Daoy (cell line): ENCODE measurements around the gene VAV2. TPM values are rescaled to one million over a fixed set of nuclear protein-coding genes. Genes with fewer than 3 reads are reported as not detected.

Source experiments
- DNase-seq: peaks from one replicate; pipeline ENCODE4 v3.0.0-alpha.2; 2015; ENCODE audit warnings: low read depth
- total RNA-seq: library from RNA; depleted of rRNA; stranded (reverse); fragments of >200 nt; shearing (Covaris generic); gene quantifications from 2 replicates; pipeline ENCODE4 v1.2.3, GENCODE V29; 2014

The VAV2 gene
- total RNA-seq, 1 experiment from 2014 or later = 11.3 TPM

- DNase-seq = no peak
These were observed 97.5 kb downstream of the VAV2 start for GRCh38 chr9:133894377-133895321.

DNA sequence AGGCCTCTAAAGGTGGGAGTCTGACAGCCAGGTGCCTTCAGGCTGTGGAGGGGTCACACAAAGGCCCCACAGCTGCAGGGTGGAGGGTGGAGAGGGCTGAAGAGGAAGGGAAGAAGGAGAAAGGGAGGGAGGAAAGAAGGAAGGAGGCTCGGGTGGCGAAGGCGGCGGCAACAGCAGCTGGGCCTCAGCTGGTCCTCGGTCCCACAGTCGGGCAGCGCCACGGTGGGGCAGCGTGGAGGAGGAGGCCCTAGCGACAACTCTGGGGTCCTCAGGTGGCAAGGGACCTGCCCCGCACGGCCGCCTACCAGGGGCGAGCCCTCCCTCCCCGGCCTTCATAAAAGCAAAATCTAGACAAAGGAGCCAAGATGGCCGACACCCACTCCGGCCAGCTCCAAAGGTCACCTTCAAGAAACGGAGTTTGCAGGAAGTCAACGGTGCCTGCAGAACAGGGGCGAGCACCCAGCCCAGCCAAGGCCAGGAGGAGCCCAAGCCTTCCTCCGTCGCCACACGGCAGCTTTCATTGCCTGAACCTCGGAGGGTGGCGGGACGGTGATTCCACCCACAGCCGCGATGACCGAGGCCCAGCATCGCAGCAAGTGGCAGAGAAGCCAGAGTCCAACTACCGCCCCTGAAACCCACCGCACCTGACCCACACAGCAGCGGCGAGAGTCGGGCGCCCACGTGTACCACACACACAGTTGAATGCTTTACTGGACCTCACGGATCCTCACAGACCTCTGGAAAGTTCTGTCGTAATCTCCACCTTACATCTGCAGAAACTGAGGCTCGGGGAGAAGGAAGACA, 98.7 kb downstream of the VAV2 start:
- no peak for DNase-seq

DNA sequence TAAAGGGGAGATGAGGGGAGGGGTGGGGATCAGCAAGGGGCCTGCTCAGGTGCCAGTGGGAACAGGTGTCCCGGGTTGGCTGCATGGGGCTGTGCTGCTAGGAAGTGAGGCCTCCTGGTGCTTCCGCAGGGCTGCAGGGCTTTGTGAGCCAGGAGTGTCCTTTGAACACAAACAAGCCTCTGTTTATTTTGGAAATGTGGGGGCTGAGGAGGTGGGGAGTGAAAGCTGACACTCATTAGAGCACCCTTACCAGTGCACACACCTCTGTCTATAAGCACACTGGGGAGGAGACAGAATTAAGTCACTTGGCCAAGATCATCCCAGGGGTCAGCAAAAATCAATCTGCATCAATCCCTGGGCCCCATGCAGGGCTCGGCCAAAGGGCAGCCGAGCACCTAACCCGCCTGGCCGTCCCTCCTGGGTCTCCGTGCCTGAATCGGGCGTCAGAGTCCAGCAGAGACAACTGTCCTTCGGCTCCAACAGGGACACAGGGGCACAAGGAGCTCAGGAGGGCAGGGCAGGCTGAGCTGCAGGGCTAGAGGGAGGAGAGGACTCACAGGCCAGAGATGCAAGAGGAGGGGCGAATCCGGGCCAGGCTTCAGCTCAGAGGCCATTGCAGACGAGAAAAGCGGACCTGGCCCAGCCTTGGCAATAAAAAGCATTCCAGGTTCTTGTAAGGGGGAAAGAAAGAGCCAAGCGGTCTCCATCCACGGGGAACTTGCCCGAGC, 99.8 kb downstream of the VAV2 start:
- DNase-seq = no peak

DNA sequence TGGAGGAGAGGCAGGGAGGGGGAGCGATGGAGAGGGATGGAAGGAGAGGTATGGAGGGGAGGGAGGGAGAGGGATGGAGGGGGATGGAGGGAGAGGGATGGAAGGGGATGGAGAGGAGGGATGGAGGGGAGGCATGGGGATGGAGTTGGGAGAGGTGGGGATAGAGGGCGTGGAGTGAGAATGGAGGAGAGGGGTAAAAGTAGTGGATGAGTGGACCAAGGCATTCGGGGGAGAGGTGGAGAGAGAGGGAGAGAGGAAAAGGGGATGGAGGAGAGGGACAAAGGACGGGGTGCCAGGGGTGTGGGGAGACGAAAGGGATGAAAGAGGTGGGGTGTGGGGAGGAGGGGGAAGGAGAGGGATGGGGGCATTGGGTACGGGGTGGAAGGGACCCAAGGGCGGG, 100.4 kb downstream of the VAV2 start:
- DNase-seq = no peak

GRCh38 chr9:133890583-133890982, 101.5 kb downstream of the VAV2 start:
- no peak for DNase-seq

DNA sequence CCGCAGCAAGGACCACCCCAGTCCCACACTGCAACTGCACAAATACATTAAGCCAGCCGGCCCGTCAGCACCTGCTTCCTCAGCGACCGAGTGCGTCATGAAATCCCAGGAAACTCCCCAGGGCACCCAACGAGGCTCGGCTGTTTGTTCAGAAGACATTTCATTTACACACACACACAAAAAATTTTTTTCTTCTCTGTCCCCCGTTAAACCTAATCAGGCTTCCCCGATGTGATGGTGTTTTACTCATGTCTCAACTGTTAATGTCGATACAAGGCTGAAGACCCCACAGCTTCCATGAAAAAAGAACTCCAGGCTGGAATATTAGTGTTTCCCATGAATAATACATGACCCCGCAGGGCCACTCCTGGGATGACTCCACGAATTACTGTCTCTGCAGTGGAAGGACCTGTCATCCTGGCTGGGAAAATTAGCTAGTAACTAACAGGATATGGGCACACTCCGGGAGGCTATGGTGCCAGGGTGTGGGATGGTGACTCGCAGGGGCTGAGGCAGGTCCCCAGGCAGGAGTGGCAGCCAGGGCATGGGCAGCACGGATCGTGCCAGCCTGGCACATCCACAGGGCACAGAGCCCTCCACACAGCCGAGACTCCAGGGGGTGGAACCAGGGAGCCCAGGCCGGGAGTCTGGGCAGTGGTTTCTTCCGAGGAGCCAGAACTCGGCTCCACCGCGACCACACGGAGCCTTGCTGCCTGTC, 102.4 kb downstream of the VAV2 start:
- DNase-seq = peak; percentile 51

DNA sequence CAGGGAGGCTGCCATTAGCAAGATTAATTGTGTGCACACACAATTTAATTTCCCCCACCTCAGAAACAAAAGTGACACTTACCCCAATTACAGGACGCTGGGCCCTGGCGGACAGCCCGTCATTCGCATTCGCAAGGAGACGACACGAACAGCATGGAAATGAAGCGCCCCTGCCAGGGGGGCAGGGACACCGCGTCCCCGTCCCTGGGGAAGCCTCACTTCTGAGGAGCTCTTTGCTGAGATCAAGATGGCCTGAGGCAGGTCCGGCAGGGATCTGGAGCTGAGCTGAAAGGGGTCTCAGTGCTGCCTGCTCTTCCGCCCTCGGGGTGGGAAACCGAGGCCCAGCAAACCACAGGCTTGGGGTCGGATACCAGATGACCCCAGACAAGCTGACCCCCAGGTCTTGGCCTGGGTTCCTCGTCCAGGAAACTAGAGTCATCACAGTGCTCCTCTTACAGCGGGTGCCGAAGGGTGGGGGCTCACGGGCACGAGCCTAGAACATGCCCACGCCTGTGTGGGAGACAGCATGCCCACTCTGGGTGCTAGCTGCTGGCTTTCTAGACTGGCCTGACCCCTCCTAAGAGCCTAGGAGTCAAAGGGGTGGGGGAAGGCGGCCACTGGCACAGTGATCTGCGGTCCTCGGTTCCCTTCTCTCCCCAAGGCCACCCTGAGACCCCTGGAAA, 103.2 kb downstream of the VAV2 start:
- no peak for DNase-seq

DNA sequence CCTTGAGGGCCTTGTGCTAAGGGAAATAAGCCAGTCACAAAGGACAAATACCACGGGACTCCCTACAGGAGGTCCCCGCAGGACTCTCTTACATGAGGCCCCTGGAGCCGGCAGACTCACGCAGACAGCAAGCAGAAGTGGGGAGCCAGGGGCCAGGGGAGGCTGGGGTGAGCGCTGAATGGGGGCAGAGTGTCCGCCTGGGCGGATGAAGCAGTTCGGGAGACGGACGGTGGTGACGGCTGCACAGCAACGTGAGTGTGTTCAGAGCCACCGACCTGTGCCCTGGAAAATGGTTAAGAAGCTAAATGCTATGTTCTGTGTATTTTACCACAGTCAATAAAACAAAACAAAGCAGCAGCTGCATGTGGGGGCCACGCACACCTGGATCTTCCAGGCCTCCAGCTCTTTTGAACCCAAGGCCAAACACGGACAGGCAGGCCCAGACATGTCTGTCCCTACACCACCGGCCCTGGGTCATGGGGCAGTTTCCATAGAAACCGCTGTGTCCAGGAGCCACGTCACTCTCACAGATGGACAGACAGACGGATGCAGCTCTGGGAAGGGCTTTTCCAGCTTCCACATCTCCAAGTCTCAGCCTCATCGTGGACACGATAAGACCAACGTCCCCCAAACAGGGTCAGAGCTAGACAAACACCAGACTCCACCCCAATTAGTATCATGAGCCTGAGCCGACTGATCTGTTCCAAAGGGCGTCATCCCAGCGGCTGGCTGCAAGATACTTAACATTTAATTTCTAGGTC, 103.9 kb downstream of the VAV2 start:
- no peak for DNase-seq

DNA sequence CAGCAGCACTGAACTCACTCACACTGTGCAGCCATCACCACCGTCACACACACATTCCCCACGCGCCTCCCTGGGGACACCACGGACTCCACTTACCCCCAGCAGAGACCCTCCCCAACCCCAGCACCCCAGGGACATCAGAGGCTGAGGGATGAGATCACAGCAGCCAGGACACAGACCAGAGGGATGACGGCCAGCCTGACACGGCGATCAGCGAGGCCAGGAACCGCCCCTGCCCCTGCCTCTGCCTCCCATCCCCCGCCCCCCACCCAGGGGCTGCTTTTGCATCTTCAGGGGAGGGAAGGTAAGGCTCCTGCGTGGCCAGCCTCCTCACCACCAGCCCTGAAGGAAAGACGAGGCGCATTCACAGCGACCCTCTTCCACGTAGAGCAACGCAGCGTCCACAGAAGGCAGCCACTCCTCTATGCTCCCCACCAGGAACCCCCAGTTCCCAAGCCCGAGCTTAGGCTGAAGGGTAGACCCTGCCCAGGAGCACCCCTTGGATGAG, 104.5 kb downstream of the VAV2 start:
- no peak for DNase-seq

- DNase-seq = no peak
These were observed 105.3 kb downstream of the VAV2 start for GRCh38 chr9:133886563-133887501.

DNA sequence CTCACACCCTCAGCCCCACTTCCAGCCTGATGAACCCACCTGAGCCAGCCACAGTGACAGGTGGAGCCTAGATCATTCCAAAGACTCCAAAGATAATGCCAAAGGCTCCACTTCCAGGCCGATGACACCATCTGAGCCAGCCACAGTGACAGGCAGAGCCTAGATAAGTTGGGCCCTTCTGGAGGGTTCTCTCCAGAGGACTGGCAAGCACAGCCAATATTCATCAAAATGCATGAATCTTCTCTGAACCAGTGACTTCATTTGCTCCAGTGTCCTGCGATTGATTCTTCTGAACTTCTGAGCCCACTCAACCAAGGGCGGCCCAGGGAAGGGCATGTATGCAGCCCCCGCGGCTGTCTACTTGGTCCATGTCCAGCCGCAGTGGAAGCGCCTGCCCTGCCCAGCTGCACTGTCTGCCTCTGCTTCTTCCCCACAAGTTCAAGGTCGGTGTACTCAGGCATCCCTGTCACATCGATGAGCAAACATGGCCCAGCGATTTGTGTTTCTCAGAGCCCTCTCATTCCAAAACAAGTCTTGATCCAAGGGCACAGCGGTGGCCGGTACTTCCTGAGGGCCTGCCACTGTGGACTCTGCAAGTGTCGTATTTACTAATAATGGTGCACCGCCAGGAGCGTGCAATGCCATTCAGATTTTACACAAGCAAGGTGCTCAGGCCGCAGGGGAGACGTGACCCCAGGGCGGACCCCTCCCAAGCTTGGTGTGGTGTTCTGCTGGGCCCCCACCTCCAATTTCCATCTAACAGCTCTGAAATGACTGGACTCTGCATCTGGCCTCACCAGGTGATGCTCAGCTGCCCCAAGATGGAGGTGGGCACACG, 107.0 kb downstream of the VAV2 start:
- no peak for DNase-seq

GRCh38 chr9:133882849-133883755, 109.0 kb downstream of the VAV2 start:
- DNase-seq = no peak

GRCh38 chr9:133881671-133882381, 110.3 kb downstream of the VAV2 start:
- DNase-seq = no peak

DNA sequence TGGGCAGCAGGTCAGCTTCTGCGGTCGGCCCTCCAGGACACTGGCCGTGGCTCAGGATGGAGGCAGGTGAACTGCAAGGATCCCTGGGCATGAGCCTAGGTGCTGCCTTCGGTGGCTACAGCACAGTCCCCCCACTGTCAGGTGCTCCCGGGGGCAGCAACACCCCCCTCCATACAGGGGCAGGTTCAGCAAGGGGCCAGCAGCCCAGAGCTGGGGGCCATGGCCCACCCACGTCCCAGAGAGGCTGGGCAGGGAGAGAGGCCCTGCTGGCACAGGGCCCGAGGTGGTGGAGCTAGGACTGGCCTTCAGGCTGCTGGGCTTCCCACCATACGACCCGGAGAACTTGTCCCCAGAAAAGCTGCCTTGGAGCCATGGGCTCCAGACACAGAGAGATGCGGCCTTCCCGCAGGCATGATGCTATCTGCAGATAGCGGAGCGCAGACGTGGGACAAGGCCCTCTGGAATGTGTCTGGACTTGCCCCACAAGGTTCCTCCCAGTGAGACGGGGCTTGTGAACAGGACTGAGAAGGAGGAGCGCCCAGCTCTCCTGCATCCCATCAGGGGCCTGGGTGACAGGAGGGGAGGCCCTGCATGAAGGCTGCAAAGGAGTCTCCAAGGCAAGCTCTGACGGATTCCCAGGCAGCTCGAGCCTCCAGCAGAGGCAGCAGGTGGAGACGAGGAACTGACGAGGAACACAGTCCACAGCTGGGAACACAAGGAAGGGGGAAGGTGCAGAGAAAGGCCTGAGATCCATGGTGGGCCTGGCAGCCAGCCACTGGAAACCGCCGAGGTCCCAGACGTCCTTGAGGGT, 111.1 kb downstream of the VAV2 start:
- no peak for DNase-seq

- DNase-seq = no peak
These were observed 112.0 kb downstream of the VAV2 start for GRCh38 chr9:133880136-133880535.
